Measurements from ENCODE around the gene CLDND2. TPM values are rescaled to one million over a fixed set of nuclear protein-coding genes. Genes with fewer than 3 reads are reported as not detected.

CLDND2 gene
- total and polyA plus RNA-seq, 2 experiments from 2014 or later, result 7.7 TPM; not detected in 1

DNA sequence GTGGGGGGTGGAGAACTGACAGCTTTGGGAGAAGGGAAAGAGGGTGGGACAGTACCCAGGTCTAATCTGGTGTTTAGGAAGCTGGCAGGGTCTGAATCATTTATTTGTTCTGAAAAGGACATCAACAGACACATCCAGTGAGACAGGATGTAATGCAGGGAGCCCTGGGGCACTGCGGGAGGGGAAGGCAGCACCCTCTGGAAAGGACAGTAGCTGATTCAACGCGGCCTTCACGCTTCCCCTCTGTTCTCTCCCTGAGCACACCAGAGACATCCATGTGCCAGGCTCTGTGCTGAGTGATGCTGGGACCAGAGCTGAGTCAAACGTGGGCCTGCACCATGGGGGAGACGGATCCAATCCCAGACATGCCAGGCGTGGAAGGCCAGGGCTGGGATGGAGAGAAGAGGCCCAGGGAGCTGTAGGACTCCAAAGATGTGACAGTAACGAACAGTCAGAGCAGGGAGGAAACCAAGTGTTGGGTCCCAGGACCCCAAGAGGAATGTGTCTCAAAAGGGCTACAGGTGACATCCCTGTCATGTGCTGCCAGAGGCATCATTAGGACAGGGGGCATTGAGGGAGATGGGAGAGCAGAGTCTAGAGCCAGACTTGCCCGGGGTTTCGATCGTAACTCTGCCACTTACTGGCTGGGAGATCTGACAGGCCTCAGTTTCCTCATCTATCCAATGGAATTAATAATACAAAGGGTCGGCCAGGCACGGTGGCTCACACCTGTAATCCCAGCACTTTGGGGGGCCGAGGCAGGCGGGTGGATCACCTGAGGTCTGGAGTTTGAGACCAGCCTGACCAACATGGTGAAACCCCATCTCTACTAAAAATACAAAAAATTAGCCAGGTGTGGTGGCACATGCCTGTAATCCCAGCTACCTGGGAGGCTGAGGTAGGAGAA, 4.3 kb downstream of the CLDND2 start:
- H3K27ac ChIP-seq (ENCODE audit: low read depth), result no peak overlapping the region
- no peaks in the 10 kb centered on the region for H3K27me3 ChIP-seq (ENCODE audit: insufficient read depth)
- no peaks in the 10 kb centered on the region for H3K36me3 ChIP-seq (ENCODE audit: insufficient read depth)
- H3K9me3 Mint-ChIP-seq, result no peaks in the 10 kb centered on the region
- no peak for DNase-seq (ENCODE audit: low spot score)
- H3K4me1 ChIP-seq (ENCODE audit: insufficient read depth), result peaks cover 15% of the 10 kb centered on the region; the same call in 1 of the 2 replicates
- no peaks in the 10 kb centered on the region; the same call in 2 of the 3 replicates for H3K36me3 Mint-ChIP-seq (ENCODE audit: low read depth)
- H3F3A ChIP-seq (replicated peaks; ENCODE audit: low read depth), result no peaks in the 10 kb centered on the region; the same call in 1 of the 2 replicates
- H3K9me2 ChIP-seq (ENCODE audit: insufficient read depth), result no peaks in the 10 kb centered on the region
- no peak overlapping the region for H2AFZ ChIP-seq
- 0 out of 2 replicates have a peak, but pooled peaks cover 4% of the 10 kb centered on the region for H3K79me2 ChIP-seq (replicated peaks; ENCODE audit: insufficient read depth)
- H4K20me1 ChIP-seq (replicated peaks; ENCODE audit: insufficient read depth), result no peaks in the 10 kb centered on the region
- peaks cover 25% of the 10 kb centered on the region for H3K4me1 Mint-ChIP-seq
- H3K27me3 Mint-ChIP-seq (ENCODE audit: insufficient read depth, low read depth, poor library complexity), result peaks cover 15% of the 10 kb centered on the region
- TF ChIP-seq ZNF114 (CRISPR knock-in tag; IDR thresholded peaks at IDR 0.05), result no peak
- TF ChIP-seq CREB1 (CRISPR knock-in tag; IDR thresholded peaks at IDR 0.05; ENCODE audit: low read depth), result no peak
- TF ChIP-seq ETS1 (IDR thresholded peaks at IDR 0.05), result no peak
- TF ChIP-seq JUNB (IDR thresholded peaks at IDR 0.05; ENCODE audit: unreplicated experiment), result no peak
- TF ChIP-seq, protein P1, sequence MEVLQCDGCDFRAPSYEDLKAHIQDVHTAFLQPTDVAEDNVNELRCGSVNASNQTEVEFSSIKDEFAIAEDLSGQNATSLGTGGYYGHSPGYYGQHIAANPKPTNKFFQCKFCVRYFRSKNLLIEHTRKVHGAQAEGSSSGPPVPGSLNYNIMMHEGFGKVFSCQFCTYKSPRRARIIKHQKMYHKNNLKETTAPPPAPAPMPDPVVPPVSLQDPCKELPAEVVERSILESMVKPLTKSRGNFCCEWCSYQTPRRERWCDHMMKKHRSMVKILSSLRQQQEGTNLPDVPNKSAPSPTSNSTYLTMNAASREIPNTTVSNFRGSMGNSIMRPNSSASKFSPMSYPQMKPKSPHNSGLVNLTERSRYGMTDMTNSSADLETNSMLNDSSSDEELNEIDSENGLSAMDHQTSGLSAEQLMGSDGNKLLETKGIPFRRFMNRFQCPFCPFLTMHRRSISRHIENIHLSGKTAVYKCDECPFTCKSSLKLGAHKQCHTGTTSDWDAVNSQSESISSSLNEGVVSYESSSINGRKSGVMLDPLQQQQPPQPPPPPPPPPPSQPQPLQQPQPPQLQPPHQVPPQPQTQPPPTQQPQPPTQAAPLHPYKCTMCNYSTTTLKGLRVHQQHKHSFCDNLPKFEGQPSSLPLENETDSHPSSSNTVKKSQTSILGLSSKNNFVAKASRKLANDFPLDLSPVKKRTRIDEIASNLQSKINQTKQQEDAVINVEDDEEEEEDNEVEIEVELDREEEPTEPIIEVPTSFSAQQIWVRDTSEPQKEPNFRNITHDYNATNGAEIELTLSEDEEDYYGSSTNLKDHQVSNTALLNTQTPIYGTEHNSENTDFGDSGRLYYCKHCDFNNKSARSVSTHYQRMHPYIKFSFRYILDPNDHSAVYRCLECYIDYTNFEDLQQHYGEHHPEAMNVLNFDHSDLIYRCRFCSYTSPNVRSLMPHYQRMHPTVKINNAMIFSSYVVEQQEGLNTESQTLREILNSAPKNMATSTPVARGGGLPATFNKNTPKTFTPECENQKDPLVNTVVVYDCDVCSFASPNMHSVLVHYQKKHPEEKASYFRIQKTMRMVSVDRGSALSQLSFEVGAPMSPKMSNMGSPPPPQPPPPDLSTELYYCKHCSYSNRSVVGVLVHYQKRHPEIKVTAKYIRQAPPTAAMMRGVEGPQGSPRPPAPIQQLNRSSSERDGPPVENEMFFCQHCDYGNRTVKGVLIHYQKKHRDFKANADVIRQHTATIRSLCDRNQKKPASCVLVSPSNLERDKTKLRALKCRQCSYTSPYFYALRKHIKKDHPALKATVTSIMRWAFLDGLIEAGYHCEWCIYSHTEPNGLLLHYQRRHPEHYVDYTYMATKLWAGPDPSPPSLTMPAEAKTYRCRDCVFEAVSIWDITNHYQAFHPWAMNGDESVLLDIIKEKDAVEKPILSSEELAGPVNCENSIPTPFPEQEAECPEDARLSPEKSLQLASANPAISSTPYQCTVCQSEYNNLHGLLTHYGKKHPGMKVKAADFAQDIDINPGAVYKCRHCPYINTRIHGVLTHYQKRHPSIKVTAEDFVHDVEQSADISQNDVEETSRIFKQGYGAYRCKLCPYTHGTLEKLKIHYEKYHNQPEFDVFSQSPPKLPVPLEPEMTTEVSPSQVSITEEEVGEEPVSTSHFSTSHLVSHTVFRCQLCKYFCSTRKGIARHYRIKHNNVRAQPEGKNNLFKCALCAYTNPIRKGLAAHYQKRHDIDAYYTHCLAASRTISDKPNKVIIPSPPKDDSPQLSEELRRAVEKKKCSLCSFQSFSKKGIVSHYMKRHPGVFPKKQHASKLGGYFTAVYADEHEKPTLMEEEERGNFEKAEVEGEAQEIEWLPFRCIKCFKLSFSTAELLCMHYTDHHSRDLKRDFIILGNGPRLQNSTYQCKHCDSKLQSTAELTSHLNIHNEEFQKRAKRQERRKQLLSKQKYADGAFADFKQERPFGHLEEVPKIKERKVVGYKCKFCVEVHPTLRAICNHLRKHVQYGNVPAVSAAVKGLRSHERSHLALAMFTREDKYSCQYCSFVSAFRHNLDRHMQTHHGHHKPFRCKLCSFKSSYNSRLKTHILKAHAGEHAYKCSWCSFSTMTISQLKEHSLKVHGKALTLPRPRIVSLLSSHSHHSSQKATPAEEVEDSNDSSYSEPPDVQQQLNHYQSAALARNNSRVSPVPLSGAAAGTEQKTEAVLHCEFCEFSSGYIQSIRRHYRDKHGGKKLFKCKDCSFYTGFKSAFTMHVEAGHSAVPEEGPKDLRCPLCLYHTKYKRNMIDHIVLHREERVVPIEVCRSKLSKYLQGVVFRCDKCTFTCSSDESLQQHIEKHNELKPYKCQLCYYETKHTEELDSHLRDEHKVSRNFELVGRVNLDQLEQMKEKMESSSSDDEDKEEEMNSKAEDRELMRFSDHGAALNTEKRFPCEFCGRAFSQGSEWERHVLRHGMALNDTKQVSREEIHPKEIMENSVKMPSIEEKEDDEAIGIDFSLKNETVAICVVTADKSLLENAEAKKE (CRISPR knock-in tag; IDR thresholded peaks at IDR 0.05), result no peak
- TF ChIP-seq, protein P2, sequence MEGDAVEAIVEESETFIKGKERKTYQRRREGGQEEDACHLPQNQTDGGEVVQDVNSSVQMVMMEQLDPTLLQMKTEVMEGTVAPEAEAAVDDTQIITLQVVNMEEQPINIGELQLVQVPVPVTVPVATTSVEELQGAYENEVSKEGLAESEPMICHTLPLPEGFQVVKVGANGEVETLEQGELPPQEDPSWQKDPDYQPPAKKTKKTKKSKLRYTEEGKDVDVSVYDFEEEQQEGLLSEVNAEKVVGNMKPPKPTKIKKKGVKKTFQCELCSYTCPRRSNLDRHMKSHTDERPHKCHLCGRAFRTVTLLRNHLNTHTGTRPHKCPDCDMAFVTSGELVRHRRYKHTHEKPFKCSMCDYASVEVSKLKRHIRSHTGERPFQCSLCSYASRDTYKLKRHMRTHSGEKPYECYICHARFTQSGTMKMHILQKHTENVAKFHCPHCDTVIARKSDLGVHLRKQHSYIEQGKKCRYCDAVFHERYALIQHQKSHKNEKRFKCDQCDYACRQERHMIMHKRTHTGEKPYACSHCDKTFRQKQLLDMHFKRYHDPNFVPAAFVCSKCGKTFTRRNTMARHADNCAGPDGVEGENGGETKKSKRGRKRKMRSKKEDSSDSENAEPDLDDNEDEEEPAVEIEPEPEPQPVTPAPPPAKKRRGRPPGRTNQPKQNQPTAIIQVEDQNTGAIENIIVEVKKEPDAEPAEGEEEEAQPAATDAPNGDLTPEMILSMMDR (conservative IDR thresholded peaks at IDR 0.05; ENCODE audit: low read depth in 2 of 2), result no peak
- TF ChIP-seq POLR2AphosphoS5 (IDR thresholded peaks at IDR 0.05; ENCODE audit: low read depth), result no peak
- no peak for TF ChIP-seq EZH2 (IDR thresholded peaks at IDR 0.05; ENCODE audit: low read depth, unreplicated experiment)
- TF ChIP-seq REST (IDR thresholded peaks at IDR 0.05; ENCODE audit: unreplicated experiment), result no peak
- TF ChIP-seq STAT1 (IDR thresholded peaks at IDR 0.05; ENCODE audit: unreplicated experiment), result no peak
- no peak overlapping the region for H3K4me2 ChIP-seq
- H3K4me3 ChIP-seq, result no peak overlapping the region
- H3K4me3 Mint-ChIP-seq, result peak overlapping the region; percentile 21
- no peak overlapping the region for H3K27ac Mint-ChIP-seq
- no peak for ATAC-seq

Data from GM23338 (cell line).